H1 (cell line): ENCODE results near the gene SWI5. TPM values are rescaled to one million over a fixed set of nuclear protein-coding genes. Genes with fewer than 3 reads are reported as not detected.

Experiments used
- CTCF ChIA-PET: fragments of 300-600 bp; sonication (Branson Sonifier 250); formaldehyde crosslinking; loops from one replicate; lab custom pipeline; 2021; ENCODE audit not compliant: partially characterized antibody; lab: Charles Lee
- POLR2A ChIA-PET: fragments of 300-600 bp; sonication (Branson Sonifier 250); formaldehyde crosslinking; loops from one replicate; lab custom pipeline; 2021; ENCODE audit warnings: inconsistent platforms; ENCODE audit not compliant: partially characterized antibody; lab: Charles Lee
- DNase-seq, 2 experiments: peaks; one replicate each; pipeline versions ENCODE4 v3.0.0 to v3.0.0-alpha.2; 2010 to 2022; ENCODE audit warnings: low spot score in 2 of 2, low read depth in 1 of 2, mixed read lengths in 1 of 2
- FAIRE-seq: peaks from 2 replicates; lab custom pipeline; 2011; peaks lifted over from hg19 to GRCh38; lab: Jason Lieb, UNC
- H2AFZ ChIP-seq: 2 replicates; pipeline ENCODE4 v1.8.1; 2012; ENCODE audit warnings: low read length, inconsistent platforms
- H2AK5ac ChIP-seq: 2 replicates; pipeline ENCODE4 v1.6.1; 2013; ENCODE audit warnings: low read depth, low read length
- H2BK120ac ChIP-seq: replicated peaks from 2 replicates; pipeline ENCODE3; 2013; ENCODE audit warnings: low read depth, low read length, inconsistent platforms
- H2BK12ac ChIP-seq: 2 replicates; pipeline ENCODE4 v1.6.1; 2013; ENCODE audit warnings: low read depth, low read length
- H2BK15ac ChIP-seq: 2 replicates; pipeline ENCODE4 v1.6.1; 2013; ENCODE audit warnings: low read length
- H2BK20ac ChIP-seq: 2 replicates; pipeline ENCODE4 v1.6.1; 2013; ENCODE audit warnings: low read length
- H2BK5ac ChIP-seq: 2 replicates; pipeline ENCODE4 v1.6.1; 2013; ENCODE audit warnings: low read depth, low read length
- H3K14ac ChIP-seq: 2 replicates; pipeline ENCODE4 v1.6.1; 2013; ENCODE audit warnings: inconsistent platforms; ENCODE audit not compliant: insufficient read length
- H3K18ac ChIP-seq: 2 replicates; pipeline ENCODE4 v1.6.1; 2013; ENCODE audit warnings: low read length; ENCODE audit errors: extremely low read depth
- H3K23ac ChIP-seq: 2 replicates; pipeline ENCODE4 v1.6.1; 2013; ENCODE audit warnings: inconsistent platforms; ENCODE audit not compliant: insufficient read length
- H3K23me2 ChIP-seq: 2 replicates; pipeline ENCODE4 v1.6.1; 2013; ENCODE audit warnings: low read depth, low read length
- H3K27ac ChIP-seq: 2 replicates; pipeline ENCODE4 v1.6.1; 2011; ENCODE audit warnings: low read depth, low read length, inconsistent platforms
- H3K27me3 ChIP-seq, 4 experiments: replicated peaks in 1 of 4; 1 replicate in 1 of 4; 2 replicates in 3 of 4; pipeline versions ENCODE4 v1.6.1 to v1.8.1; 2011 to 2013; ENCODE audit warnings: low read length in 3 of 4, mild to moderate bottlenecking in 3 of 4, inconsistent platforms in 2 of 4, mixed read lengths in 2 of 4, moderate library complexity in 1 of 4; ENCODE audit not compliant: control insufficient read depth in 3 of 4, insufficient read depth in 3 of 4; ENCODE audit errors: extremely low read depth in 1 of 4
- H3K36me3 ChIP-seq, 4 experiments: 2 replicates each; pipeline versions ENCODE4 v1.6.1 to v1.8.1; 2011 to 2013; ENCODE audit warnings: mild to moderate bottlenecking in 4 of 4, low read length in 3 of 4, moderate library complexity in 2 of 4, control low read depth in 1 of 4, inconsistent platforms in 1 of 4; ENCODE audit not compliant: insufficient read depth in 4 of 4, control insufficient read depth in 2 of 4
- H3K4ac ChIP-seq: replicated peaks from 2 replicates; pipeline ENCODE3; 2013; ENCODE audit warnings: low read length, low read depth, mixed read lengths, inconsistent platforms; ENCODE audit not compliant: insufficient read length
- H3K4me1 ChIP-seq, 4 experiments: replicated peaks in 1 of 4; 1 replicate in 1 of 4; 2 replicates in 3 of 4; pipeline versions ENCODE4 v1.6.1 to v1.8.1; 2011 to 2013; ENCODE audit warnings: low read length in 3 of 4, inconsistent platforms in 2 of 4, mixed read lengths in 1 of 4; ENCODE audit not compliant: insufficient read depth in 4 of 4, control insufficient read depth in 3 of 4
- H3K4me2 ChIP-seq, 2 experiments: 2 replicates each; pipeline versions ENCODE4 v1.6.1 to v1.8.1; 2011 to 2013; ENCODE audit warnings: low read depth in 2 of 2, low read length in 2 of 2, control low read depth in 1 of 2, inconsistent platforms in 1 of 2, mild to moderate bottlenecking in 1 of 2; ENCODE audit not compliant: insufficient read depth in 1 of 2
- H3K4me3 ChIP-seq, 4 experiments: fragments of 200-600, 300-600 bp in 1 of 4; sonication (generic), shearing (Covaris generic), sonication (Bioruptor Twin) in 1 of 4; 2 replicates each; pipeline versions ENCODE4 v1.5.1 to v1.8.1; 2011 to 2016; ENCODE audit warnings: low read length in 4 of 4, low read depth in 3 of 4, control low read depth in 2 of 4, inconsistent platforms in 2 of 4, mild to moderate bottlenecking in 2 of 4, mixed read lengths in 1 of 4, moderate library complexity in 1 of 4; ENCODE audit not compliant: insufficient read depth in 2 of 4; ENCODE audit errors: extremely low read depth in 1 of 4
- H3K56ac ChIP-seq: replicated peaks from 2 replicates; pipeline ENCODE3; 2013; ENCODE audit warnings: low read depth, mild to moderate bottlenecking, mixed read lengths, low read length, inconsistent platforms; ENCODE audit not compliant: insufficient read length
- H3K79me1 ChIP-seq: 2 replicates; pipeline ENCODE4 v1.6.1; 2013; ENCODE audit warnings: low read depth, low read length, control low read depth
- H3K79me2 ChIP-seq, 2 experiments: 2 replicates each; pipeline versions ENCODE4 v1.6.1 to v1.8.1; 2012 to 2013; ENCODE audit warnings: low read length in 2 of 2, mild to moderate bottlenecking in 2 of 2, inconsistent platforms in 1 of 2; ENCODE audit not compliant: insufficient read depth in 2 of 2, control insufficient read depth in 1 of 2
- H3K9ac ChIP-seq, 4 experiments: replicated peaks in 1 of 4; 1 replicate in 1 of 4; 2 replicates in 3 of 4; pipeline versions ENCODE4 v1.6.1 to v1.8.1; 2011 to 2013; ENCODE audit warnings: low read depth in 3 of 4, low read length in 3 of 4, control low read depth in 2 of 4, mild to moderate bottlenecking in 2 of 4, moderate library complexity in 2 of 4, inconsistent platforms in 1 of 4; ENCODE audit errors: extremely low read depth in 1 of 4
- H3K9me3 ChIP-seq, 2 experiments: 2 replicates each; pipeline versions ENCODE4 v1.6.1 to v1.8.1; 2012 to 2013; ENCODE audit warnings: mild to moderate bottlenecking in 2 of 2, moderate library complexity in 2 of 2, control low read depth in 1 of 2, inconsistent platforms in 1 of 2, low read depth in 1 of 2, low read length in 1 of 2, mixed read lengths in 1 of 2; ENCODE audit not compliant: insufficient read depth in 2 of 2
- H4K20me1 ChIP-seq, 2 experiments: replicated peaks in 1 of 2; 2 replicates each; pipeline versions ENCODE3 to v1.8.1; 2011 to 2013; ENCODE audit warnings: inconsistent platforms in 2 of 2, low read length in 2 of 2, mild to moderate bottlenecking in 1 of 2; ENCODE audit not compliant: insufficient read depth in 2 of 2, control insufficient read depth in 1 of 2
- H4K5ac ChIP-seq: 2 replicates; pipeline ENCODE4 v1.6.1; 2013; ENCODE audit warnings: low read length, low read depth, mixed read lengths, inconsistent platforms; ENCODE audit not compliant: insufficient read length
- H4K8ac ChIP-seq: 2 replicates; pipeline ENCODE4 v1.8.0; 2013; ENCODE audit warnings: mild to moderate bottlenecking, moderate library complexity, low read length, inconsistent platforms; ENCODE audit not compliant: insufficient read depth; ENCODE audit errors: extremely low read depth
- H4K91ac ChIP-seq: replicated peaks from 2 replicates; pipeline ENCODE3; 2013; ENCODE audit warnings: low read length, mixed read lengths, inconsistent platforms; ENCODE audit not compliant: insufficient read length
- ATF3 ChIP-seq: IDR thresholded peaks from 2 replicates; pipeline ENCODE4 v1.6.1; 2011; ENCODE audit warnings: low read depth, mild to moderate bottlenecking, low read length; ENCODE audit not compliant: insufficient read depth
- BCL11A ChIP-seq, 2 experiments: IDR thresholded peaks; one replicate each; pipeline ENCODE4 v1.6.1; 2011; ENCODE audit warnings: low read depth in 2 of 2, low read length in 2 of 2, mild to moderate bottlenecking in 2 of 2
- CEBPB ChIP-seq: IDR thresholded peaks from 2 replicates; pipeline ENCODE4 v1.6.1; 2012; ENCODE audit warnings: low read depth, low read length
- CHD2 ChIP-seq: IDR thresholded peaks from 2 replicates; pipeline ENCODE4 v1.6.1; 2012; ENCODE audit warnings: low read length, improper control_type of control experiment
- EZH2 ChIP-seq: fragments of 200-600 bp; sonication (generic); IDR thresholded peaks from 2 replicates; pipeline ENCODE4 v1.7.1; 2012; ENCODE audit warnings: low read depth, mild to moderate bottlenecking, moderate library complexity, low read length, inconsistent platforms; ENCODE audit not compliant: severe bottlenecking
- FOSL1 ChIP-seq: IDR thresholded peaks from 2 replicates; pipeline ENCODE4 v1.6.1; 2011; ENCODE audit warnings: mild to moderate bottlenecking, low read depth, low read length, moderate library complexity; ENCODE audit not compliant: insufficient read depth
- KDM1A ChIP-seq: fragments of 200-600, 300-600 bp; sonication (generic); IDR thresholded peaks from 2 replicates; pipeline ENCODE4 v1.7.1; 2016; ENCODE audit warnings: mild to moderate bottlenecking, low read length, borderline replicate concordance
- RFX5 ChIP-seq: IDR thresholded peaks from 2 replicates; pipeline ENCODE4 v1.6.1; 2011; ENCODE audit warnings: low read depth, low read length, improper control_type of control experiment, borderline replicate concordance
- RXRA ChIP-seq: IDR thresholded peaks from 2 replicates; pipeline ENCODE4 v1.6.1; 2011; ENCODE audit warnings: low read depth, mild to moderate bottlenecking, low read length, moderate library complexity; ENCODE audit not compliant: insufficient read depth
- TAF7 ChIP-seq: optimal IDR thresholded peaks from 2 replicates; pipeline ENCODE3; 2011; ENCODE audit warnings: low read depth, mild to moderate bottlenecking, inconsistent platforms, low read length, moderate library complexity, borderline replicate concordance
- YY1 ChIP-seq: IDR thresholded peaks from 2 replicates; pipeline ENCODE4 v1.6.1; 2011; ENCODE audit warnings: low read depth, mild to moderate bottlenecking, low read length
- ZNF274 ChIP-seq: IDR thresholded peaks from 2 replicates; pipeline ENCODE4 v1.7.0; 2012; ENCODE audit warnings: low read length, borderline replicate concordance; ENCODE audit errors: extremely low read depth
- WGBS, 2 experiments: shearing (Covaris generic) in 1 of 2; methylation state at CpG; one replicate each; pipeline versions ENCODE4 v1.1.6 to v1.1.7; 2013 to 2015; ENCODE audit warnings: low lambda C conversion rate in 2 of 2, mixed read lengths in 2 of 2, inconsistent platforms in 1 of 2, low coverage in 1 of 2, missing lambda C conversion rate in 1 of 2; ENCODE audit not compliant: insufficient replicate concordance in 2 of 2, insufficient coverage in 1 of 2, insufficient read length in 1 of 2; ENCODE audit errors: extremely low coverage in 1 of 2, missing lambda C conversion rate in 1 of 2; 5-methylcytosine and 5-hydroxymethylcytosine counted together
- polyA plus RNA-seq, 7 experiments: library from polyadenylated mRNA; depleted of rRNA in 3 of 7; stranded (reverse) in 5 of 7; unstranded in 2 of 7; fragments of >200 nt in 5 of 7; fragments of 200-250 nt in 2 of 7; gene quantifications; 1 replicate in 5 of 7; 2 replicates in 1 of 7; 4 replicates in 1 of 7; pipeline versions ENCODE4 v1.2.1 to v1.2.3, GENCODE V29; 2011 to 2013; ENCODE audit warnings: missing spikeins in 2 of 7, mixed read lengths in 2 of 7
- total RNA-seq: library from RNA; stranded (reverse); fragmentation: NEBNext Ultra II Directional; extraction: Animal tissue kit (Norgen Biotek cat#: 25700); gene quantifications from 2 replicates; pipeline ENCODE4 v1.2.1, GENCODE V29; 2021

SWI5 gene
- total and polyA plus RNA-seq, 2 of the 8 experiments (the other 6 are each of a cell fraction or from before 2014, with no cell fraction given), result 29.0 to 59.5 TPM

GRCh38 chr9:128310461-128310860, 34.4 kb downstream of the SWI5 start:
- H3K79me2 ChIP-seq, result no peaks in the 10 kb centered on the region
- no peak overlapping the region for H3K14ac ChIP-seq
- H3K23ac ChIP-seq, result no peak overlapping the region
- no peak overlapping the region for H2BK5ac ChIP-seq
- no peak overlapping the region for H2BK12ac ChIP-seq
- ChIA-PET POLR2A (interaction anchor here (0.9 to 2.3 kb wide), 4 partner anchors 9 to 22 kb away, joined by 3 to 11 read pairs (median 4); partner anchors contain the start of gene TRUB2), CTCF (interaction anchor here (0.6 to 4.0 kb wide), 8 partner anchors 10 to 128 kb away, joined by 3 to 21 read pairs (median 4); no protein-coding TSS in a partner anchor)
- DNase-seq (no peak), FAIRE-seq (no peak)
- no peak overlapping the region for H2BK20ac ChIP-seq
- no peak overlapping the region for H3K9ac ChIP-seq
- peaks cover 17 to 42% (median 36%) of the 10 kb centered on the region in 4 experiments for H3K36me3 ChIP-seq
- 94% methylated on average over 10 of the region's 10 CpGs; no CpG with 5 or more reads in 1 of the 2 experiments for WGBS, 2 experiments
- H3K18ac ChIP-seq, result no peak overlapping the region
- H3K79me1 ChIP-seq, result no peaks in the 10 kb centered on the region
- H3K56ac ChIP-seq, result no peak overlapping the region
- H3K27ac ChIP-seq, result no peak overlapping the region
- no peak overlapping the region for H2AFZ ChIP-seq
- no peak overlapping the region for H4K5ac ChIP-seq
- H3K4me3 ChIP-seq, result no peak overlapping the region
- no peak overlapping the region for H4K8ac ChIP-seq
- no peak overlapping the region for H2AK5ac ChIP-seq
- H3K27me3 ChIP-seq, result no peaks in the 10 kb centered on the region
- peaks cover 0 to 2% of the 10 kb centered on the region in 2 experiments for H4K20me1 ChIP-seq
- no peak overlapping the region for H2BK120ac ChIP-seq
- no peak overlapping the region for H4K91ac ChIP-seq
- H3K4ac ChIP-seq, result no peak overlapping the region
- no peaks in the 10 kb centered on the region for H3K9me3 ChIP-seq
- no peak overlapping the region for H3K4me2 ChIP-seq
- no peaks in the 10 kb centered on the region for H3K23me2 ChIP-seq
- no peaks in the 10 kb centered on the region for H3K4me1 ChIP-seq
- no peak overlapping the region for H2BK15ac ChIP-seq
- TF ChIP-seq EZH2, result no peak
- TF ChIP-seq RFX5, result no peak
- TF ChIP-seq KDM1A, result no peak
- TF ChIP-seq CEBPB, result no peak
- no peak for TF ChIP-seq YY1
- TF ChIP-seq ATF3, result no peak
- TF ChIP-seq ZNF274, result no peak
- TF ChIP-seq TAF7, result no peak
- no peak for TF ChIP-seq BCL11A (IDR thresholded peaks at IDR 0.05; ENCODE audit: low read depth in 2 of 2, low read length in 2 of 2)
- no peak for TF ChIP-seq RXRA
- no peak for TF ChIP-seq FOSL1
- TF ChIP-seq CHD2, result no peak
